Smooth muscle cell (in vitro differentiated cells): ENCODE measurements around the gene ARID1B. TPM values are rescaled to one million over a fixed set of nuclear protein-coding genes. Genes with fewer than 3 reads are reported as not detected.

Experiments
- DNase-seq: peaks from one replicate; lab custom pipeline; 2025; ENCODE audit not compliant: unreplicated experiment; lab: John Stamatoyannopoulos, UW
- H2AFZ ChIP-seq: fragments of 200-600 bp; sonication (generic); 2 replicates; pipeline ENCODE4 v1.6.0; 2016; ENCODE audit warnings: antibody characterized with exemption, low read depth, mild to moderate bottlenecking
- H3F3A ChIP-seq: fragments of 200-600 bp; sonication (generic); 2 replicates; pipeline ENCODE4 v1.6.0; 2017; ENCODE audit warnings: antibody characterized with exemption, low read depth
- H3K27ac ChIP-seq: fragments of 200-600 bp; sonication (generic); 2 replicates; pipeline ENCODE4 v1.5.1; 2016; ENCODE audit warnings: low read depth, mild to moderate bottlenecking
- H3K27me3 ChIP-seq: fragments of 200-600 bp; sonication (generic); 2 replicates; pipeline ENCODE4 v1.6.1; 2016; ENCODE audit warnings: low read depth, mild to moderate bottlenecking
- H3K36me3 ChIP-seq: fragments of 200-600 bp; sonication (generic); 2 replicates; pipeline ENCODE4 v1.5.1; 2016; ENCODE audit warnings: low read depth
- H3K4me1 ChIP-seq: fragments of 200-600 bp; sonication (generic); 2 replicates; pipeline ENCODE4 v1.5.1; 2016; ENCODE audit warnings: low read depth
- H3K4me2 ChIP-seq: fragments of 200-600 bp; sonication (generic); 2 replicates; pipeline ENCODE4 v1.6.0; 2016; ENCODE audit warnings: mild to moderate bottlenecking
- H3K4me3 ChIP-seq: fragments of 200-600 bp; sonication (generic); 2 replicates; pipeline ENCODE4 v1.5.1; 2016; ENCODE audit warnings: mild to moderate bottlenecking
- H3K79me2 ChIP-seq: fragments of 200-600 bp; sonication (generic); 2 replicates; pipeline ENCODE4 v1.6.0; 2016; ENCODE audit warnings: low read depth, mild to moderate bottlenecking
- H3K9ac ChIP-seq: fragments of 200-600 bp; sonication (generic); 2 replicates; pipeline ENCODE4 v1.6.0; 2016; ENCODE audit warnings: low read depth
- H3K9me3 ChIP-seq: fragments of 200-600 bp; sonication (generic); replicated peaks from 2 replicates; pipeline ENCODE4 v1.5.1; 2016; ENCODE audit warnings: low read depth
- H4K20me1 ChIP-seq: fragments of 200-600 bp; sonication (generic); 2 replicates; pipeline ENCODE4 v1.6.0; 2016; ENCODE audit warnings: low read depth
- CTCF ChIP-seq: fragments of 200-600 bp; sonication (generic); IDR thresholded peaks from 2 replicates; pipeline ENCODE4 v1.5.1; 2017; ENCODE audit warnings: borderline replicate concordance, mild to moderate bottlenecking, antibody characterized with exemption; ENCODE audit not compliant: insufficient read depth, poor library complexity, severe bottlenecking
- WGBS: methylation state at CpG from one replicate; pipeline ENCODE4 v1.1.7; 2016; ENCODE audit warnings: low lambda C conversion rate; 5-methylcytosine and 5-hydroxymethylcytosine counted together
- polyA plus RNA-seq: library from polyadenylated mRNA; unstranded; fragments of >200 nt; fragmentation: Nextera tagmentation; extraction: Ambion mirVana; gene quantifications from 2 replicates; pipeline ENCODE4 v1.2.1, GENCODE V29; 2016
- total RNA-seq: library from RNA; depleted of rRNA; stranded (reverse); fragments of >200 nt; gene quantifications from 2 replicates; pipeline ENCODE4 v1.2.3, GENCODE V29; 2014

ARID1B gene
- total and polyA plus RNA-seq, 2 experiments from 2014 or later: 30.1 to 65.4 TPM

GRCh38 chr6:156781861-156782631, 4.9 kb downstream of the ARID1B start:
- Histone ChIP-seq H3K9me3 (no peaks in the 10 kb centered on the region), H3K4me1 (peaks cover 39% of the 10 kb centered on the region), H2AFZ (no peak overlapping the region), H3K27ac (peak overlapping the region; percentile 83), H3K36me3 (no peaks in the 10 kb centered on the region), H3K4me3 (peak overlapping the region; percentile 64), H3F3A (no peaks in the 10 kb centered on the region), H4K20me1 (peaks cover 74% of the 10 kb centered on the region), H3K4me2 (peak overlapping the region; percentile 91), H3K27me3 (no peaks in the 10 kb centered on the region), H3K79me2 (peaks cover 78% of the 10 kb centered on the region), H3K9ac (peak overlapping the region; percentile 53)
- no peak for TF ChIP-seq CTCF
- 49% methylated on average over 8 of the region's 8 CpGs for WGBS
- no peak for DNase-seq

GRCh38 chr6:156782691-156783320, 5.6 kb downstream of the ARID1B start:
- WGBS: 32% methylated on average over 2 of the region's 2 CpGs
- peak overlapping the region; percentile 64 for H3K4me3 ChIP-seq
- peak overlapping the region; percentile 53 for H3K9ac ChIP-seq

GRCh38 chr6:156783958-156784357, 6.8 kb downstream of the ARID1B start:
- H3K27ac ChIP-seq: no peak overlapping the region
- H3K36me3 ChIP-seq: no peaks in the 10 kb centered on the region
- H3K4me3 ChIP-seq: no peak overlapping the region
- TF ChIP-seq CTCF: no peak
- no peak overlapping the region for H3K9ac ChIP-seq
- peaks cover 93% of the 10 kb centered on the region for H4K20me1 ChIP-seq
- WGBS: 67% methylated on average over 6 of the region's 6 CpGs
- H3K9me3 ChIP-seq: no peaks in the 10 kb centered on the region
- peaks cover 41% of the 10 kb centered on the region for H3K4me1 ChIP-seq
- H2AFZ ChIP-seq: no peak overlapping the region
- peak overlapping the region; percentile 91 for H3K4me2 ChIP-seq
- DNase-seq: no peak
- no peaks in the 10 kb centered on the region for H3K27me3 ChIP-seq
- no peaks in the 10 kb centered on the region for H3F3A ChIP-seq
- peaks cover 94% of the 10 kb centered on the region for H3K79me2 ChIP-seq

More at GRCh38 chr6:156782691-156783320, 5.6 kb downstream of the ARID1B start:
- DNase-seq: no peak
- peak overlapping the region; percentile 91 for H3K4me2 ChIP-seq
- H3K4me1 ChIP-seq: peaks cover 39% of the 10 kb centered on the region
- H3K36me3 ChIP-seq: no peaks in the 10 kb centered on the region
- no peak for TF ChIP-seq CTCF
- H3K27me3 ChIP-seq: no peaks in the 10 kb centered on the region
- H3F3A ChIP-seq: no peaks in the 10 kb centered on the region
- no peaks in the 10 kb centered on the region for H3K9me3 ChIP-seq
- peaks cover 82% of the 10 kb centered on the region for H4K20me1 ChIP-seq
- H3K79me2 ChIP-seq: peaks cover 86% of the 10 kb centered on the region
- no peak overlapping the region for H2AFZ ChIP-seq
- H3K27ac ChIP-seq: peak overlapping the region; percentile 83
